BJ (cell line): ENCODE results near the gene FNDC3B. TPM values are rescaled to one million over a fixed set of nuclear protein-coding genes. Genes with fewer than 3 reads are reported as not detected.

ENCODE experiments used
- CTCF ChIA-PET: fragments of 350-600 bp; formaldehyde crosslinking; extraction: SDS; loops from one replicate; lab custom pipeline; 2021; ENCODE audit warnings: antibody characterized with exemption, inconsistent platforms; lab: Yijun Ruan, JAX
- POLR2A ChIA-PET: fragments of 300-600 bp; sonication (Branson Sonifier 250); formaldehyde crosslinking; extraction: SDS; loops from one replicate; lab custom pipeline; 2021; ENCODE audit warnings: antibody characterized with exemption; lab: Charles Lee
- DNase-seq: peaks from one replicate; pipeline ENCODE4 v3.0.0-alpha.2; 2011; ENCODE audit warnings: low read depth
- H3K27me3 ChIP-seq: 2 replicates; pipeline ENCODE4 v1.6.0; 2011; ENCODE audit warnings: low read length; ENCODE audit not compliant: control insufficient read depth, insufficient read depth
- H3K36me3 ChIP-seq: 2 replicates; pipeline ENCODE4 v1.5.1; 2011; ENCODE audit warnings: low read length; ENCODE audit not compliant: control insufficient read depth, insufficient read depth
- H3K4me3 ChIP-seq: 2 replicates; pipeline ENCODE4 v1.5.1; 2011; ENCODE audit warnings: low read depth, mild to moderate bottlenecking, control low read depth, low read length
- CTCF ChIP-seq: IDR thresholded peaks from 2 replicates; pipeline ENCODE4 v1.5.1; 2011; ENCODE audit warnings: low read depth, mild to moderate bottlenecking, control low read depth, inconsistent platforms, low read length, moderate library complexity; ENCODE audit not compliant: insufficient read depth
- polyA plus RNA-seq: library from polyadenylated mRNA; depleted of rRNA; stranded (reverse); fragments of >200 nt; gene quantifications from 2 replicates; pipeline ENCODE4 v1.2.3, GENCODE V29; 2011

FNDC3B gene
- polyA plus RNA-seq, 1 experiment = 28.6 TPM

GRCh38 chr3:172279974-172280373, 240.6 kb downstream of the FNDC3B start:
- no peak for TF ChIP-seq CTCF
- H3K27me3 ChIP-seq = no peaks in the 10 kb centered on the region
- DNase-seq = no peak
- ChIA-PET POLR2A (interaction anchor here (0.5 to 0.8 kb wide), 3 partner anchors 11 to 239 kb away, joined by 3 to 9 read pairs (median 5); no protein-coding TSS in a partner anchor), CTCF (interaction anchor here (1.1 to 1.4 kb wide), 3 partner anchors 52 to 450 kb away, joined by 3 to 4 read pairs (median 3); no protein-coding TSS in a partner anchor)
- no peak overlapping the region for H3K4me3 ChIP-seq
- no peaks in the 10 kb centered on the region for H3K36me3 ChIP-seq

GRCh38 chr3:172280406-172281051, 241.2 kb downstream of the FNDC3B start:
- H3K27me3 ChIP-seq = no peaks in the 10 kb centered on the region
- CTCF ChIA-PET = interaction anchor here (1.1 to 1.4 kb wide), 3 partner anchors 51 to 451 kb away, joined by 3 to 4 read pairs (median 3); no protein-coding TSS in a partner anchor
- H3K4me3 ChIP-seq = no peak overlapping the region
- no peak for TF ChIP-seq CTCF
- POLR2A ChIA-PET = interaction anchor here (0.5 to 0.8 kb wide), 3 partner anchors 12 to 239 kb away, joined by 3 to 9 read pairs (median 5); no protein-coding TSS in a partner anchor
- H3K36me3 ChIP-seq = no peaks in the 10 kb centered on the region
- DNase-seq = peak; percentile 32

- Histone ChIP-seq H3K4me3 (no peak overlapping the region), H3K36me3 (peaks cover 1% of the 10 kb centered on the region; the same call in 1 of the 2 replicates), H3K27me3 (no peaks in the 10 kb centered on the region)
- TF ChIP-seq CTCF = no peak
- POLR2A ChIA-PET = interaction anchor here (0.7 kb wide), 1 partner anchor 143 kb away, joined by 6 read pairs; no protein-coding TSS in a partner anchor
- DNase-seq = no peak
- CTCF ChIA-PET = interaction anchor here (1.0 kb wide), 1 partner anchor 51 kb away, joined by 3 read pairs; no protein-coding TSS in a partner anchor
Measured at GRCh38 chr3:172281884-172282283, 242.5 kb downstream of the FNDC3B start.

GRCh38 chr3:172282850-172283249, 243.5 kb downstream of the FNDC3B start:
- no peak for TF ChIP-seq CTCF
- no peak for DNase-seq
- H3K36me3 ChIP-seq = peaks cover 2% of the 10 kb centered on the region; the same call in 1 of the 2 replicates
- H3K4me3 ChIP-seq = no peak overlapping the region
- no peaks in the 10 kb centered on the region for H3K27me3 ChIP-seq
- POLR2A ChIA-PET = no interaction called here
- CTCF ChIA-PET = no interaction called here

GRCh38 chr3:172283841-172284357, 244.5 kb downstream of the FNDC3B start:
- no peak for TF ChIP-seq CTCF
- no peak overlapping the region for H3K4me3 ChIP-seq
- ChIA-PET POLR2A (no interaction called here), CTCF (no interaction called here)
- peaks cover 4% of the 10 kb centered on the region for H3K36me3 ChIP-seq
- no peak for DNase-seq
- H3K27me3 ChIP-seq = no peaks in the 10 kb centered on the region
